GM23248 (cell line): Measurements from ENCODE around the gene YPEL4.

Source experiments
- EZH2 ChIP-seq: fragments of 200-600 bp; sonication (generic); IDR thresholded peaks from 2 replicates; pipeline ENCODE4 v1.6.1; 2018; ENCODE audit warnings: antibody characterized with exemption, mild to moderate bottlenecking; ENCODE audit not compliant: insufficient read depth, poor library complexity, severe bottlenecking
- EZH2phosphoT487 ChIP-seq: fragments of 200-600 bp; sonication (generic); IDR thresholded peaks from 2 replicates; pipeline ENCODE4 v1.6.1; 2018; ENCODE audit warnings: antibody characterized with exemption, moderate library complexity, mild to moderate bottlenecking, low read depth; ENCODE audit not compliant: insufficient read depth

DNA sequence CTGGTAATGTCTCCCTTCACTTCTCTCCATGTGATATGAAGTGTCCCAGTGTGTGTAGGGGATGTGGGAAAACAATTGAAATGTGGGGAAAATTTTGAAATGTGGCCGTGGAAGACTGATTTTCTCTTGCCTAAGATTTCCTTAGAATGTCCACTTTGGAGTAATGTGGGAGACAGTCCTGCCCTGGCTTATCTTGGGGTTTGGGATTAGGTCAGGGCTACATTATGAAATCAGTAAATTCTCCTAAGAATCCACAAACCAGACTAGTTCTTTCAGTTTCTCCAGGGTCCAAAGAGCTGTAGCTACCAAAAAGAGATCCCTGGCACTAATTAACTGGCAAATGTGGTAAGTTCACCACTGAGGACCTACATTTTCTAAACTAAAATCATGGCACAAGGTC, 22.8 kb downstream of the YPEL4 start:
- no peak for TF ChIP-seq EZH2
- no peak for TF ChIP-seq EZH2phosphoT487
